Lung microvascular endothelial cell (primary cell): Measurements from ENCODE around the gene MAT1A. TPM values are rescaled to one million over a fixed set of nuclear protein-coding genes. Genes with fewer than 3 reads are reported as not detected.

Experiments
- DNase-seq, 2 donors: peaks; one replicate each; pipeline versions ENCODE4 v3.0.0 to v3.0.0-alpha.2; 2010; ENCODE audit warnings: low read depth in 2 of 2
- total RNA-seq: library from RNA; depleted of rRNA; stranded (reverse); fragments of >200 nt; gene quantifications from 2 replicates; pipeline ENCODE4 v1.2.1, GENCODE V29; 2014

The MAT1A gene
- total RNA-seq, 1 donor from 2014 or later = not detected

GRCh38 chr10:80283119-80283518 is 6.3 kb downstream of the MAT1A start:
- DNase-seq = no peak

DNA sequence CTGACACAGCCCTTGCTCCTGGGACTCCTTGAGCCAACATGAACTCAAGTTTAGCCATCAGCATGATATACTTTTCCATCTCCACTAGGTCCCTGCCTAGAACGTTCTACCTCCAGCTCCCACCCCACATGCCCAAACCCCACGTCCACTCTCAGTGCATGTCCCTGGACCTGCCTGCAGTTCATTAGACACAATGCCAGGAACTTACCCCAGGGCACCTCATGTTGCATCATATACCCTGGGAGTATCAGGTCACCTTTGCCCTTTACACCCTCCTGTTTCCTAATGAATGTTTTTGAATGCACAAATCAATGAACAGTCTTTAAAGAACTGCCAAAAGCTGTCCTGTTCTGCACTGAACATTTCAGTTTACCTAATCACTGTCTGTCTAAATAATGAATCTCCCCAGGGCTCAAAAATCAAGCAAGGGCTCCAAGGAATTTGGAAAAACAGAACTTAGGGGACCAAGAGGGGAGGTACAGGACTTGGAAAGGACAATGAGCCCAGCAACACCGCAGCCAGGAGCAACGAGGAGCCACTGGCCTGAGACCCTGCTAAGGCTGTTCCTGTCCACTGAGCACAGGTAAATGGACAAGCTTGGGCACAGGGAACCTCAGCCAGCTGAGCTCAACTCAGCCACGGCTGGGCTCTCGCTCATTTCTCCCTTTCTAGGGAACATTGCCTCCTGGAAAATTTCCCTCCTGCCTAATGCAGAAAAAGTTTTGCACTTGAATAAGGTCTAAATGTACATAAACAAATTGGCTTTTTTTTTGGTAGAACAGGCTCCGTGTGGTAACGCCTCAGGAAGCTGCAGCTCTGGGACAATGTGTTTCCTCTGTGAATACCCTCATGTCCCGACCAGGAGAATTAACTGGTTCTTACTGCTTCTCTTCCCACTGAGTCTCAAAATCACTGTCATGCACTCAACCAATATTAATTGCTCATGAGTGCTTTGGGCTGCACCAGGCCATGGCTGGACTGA is 7.4 kb downstream of the MAT1A start:
- DNase-seq = no peak

GRCh38 chr10:80281292-80281691 is 8.2 kb downstream of the MAT1A start:
- DNase-seq = no peak

- DNase-seq = no peak
Measured at GRCh38 chr10:80280071-80280800, 9.2 kb downstream of the MAT1A start.

- DNase-seq = no peak
Measured at GRCh38 chr10:80279146-80279545, 10.3 kb downstream of the MAT1A start.

GRCh38 chr10:80278480-80278879 is 11.0 kb downstream of the MAT1A start:
- no peak for DNase-seq

DNA sequence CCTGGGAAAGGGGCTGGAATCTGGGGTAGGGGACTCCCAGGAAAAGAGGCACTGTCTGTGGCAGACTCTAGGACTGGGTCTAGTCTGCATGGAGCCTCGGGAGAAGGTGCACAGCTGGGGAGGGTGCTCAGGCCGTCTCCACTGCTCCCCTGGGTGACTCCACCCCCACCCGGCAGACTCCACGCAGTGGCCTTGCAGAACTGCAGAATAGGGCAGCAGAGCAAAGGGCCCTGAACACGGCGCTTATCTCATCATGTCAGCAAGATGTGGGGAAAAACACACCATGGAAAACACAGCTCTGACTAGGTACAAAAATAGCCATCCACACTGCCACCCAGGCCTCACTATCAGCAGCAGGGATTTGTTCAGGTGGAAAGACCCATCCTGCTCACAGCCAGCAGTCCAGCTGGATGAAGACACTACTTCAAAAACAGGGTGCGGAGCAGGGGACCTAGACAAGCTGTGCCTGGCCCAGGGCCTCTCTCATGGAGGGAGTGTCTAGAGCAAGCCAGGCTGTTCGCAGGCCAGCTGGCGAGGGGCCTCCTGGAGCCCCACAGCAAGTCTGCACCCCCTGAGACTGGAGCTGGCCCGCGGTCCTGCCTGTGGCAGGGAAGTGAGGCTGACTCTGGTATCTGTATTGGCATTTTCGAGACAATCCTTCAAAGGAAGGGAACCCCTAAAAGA is 11.7 kb downstream of the MAT1A start:
- no peak for DNase-seq

- no peak for DNase-seq
Measured at GRCh38 chr10:80277016-80277415, 12.4 kb downstream of the MAT1A start.

DNA sequence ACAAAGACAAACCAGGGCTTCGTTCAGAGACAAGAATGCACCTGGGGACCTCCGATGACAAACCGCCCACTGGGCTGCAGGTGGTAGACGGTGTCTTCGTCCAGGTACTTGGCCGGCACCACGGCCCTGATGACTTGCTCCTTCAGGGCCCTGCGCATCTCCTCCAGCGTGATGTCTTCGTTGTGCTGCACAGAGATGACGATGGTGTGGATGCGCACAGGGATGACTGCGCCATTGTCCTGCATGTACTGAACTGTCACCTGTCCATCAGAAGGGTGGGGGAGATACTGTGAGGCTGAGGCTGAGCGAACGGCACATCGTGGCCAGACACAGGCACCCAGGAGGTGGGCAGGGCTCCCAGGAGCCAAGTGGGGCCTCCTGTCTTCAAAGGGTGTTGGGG is 13.1 kb downstream of the MAT1A start:
- DNase-seq = no peak

- no peak for DNase-seq
Measured at GRCh38 chr10:80275756-80276155, 13.7 kb downstream of the MAT1A start.

DNA sequence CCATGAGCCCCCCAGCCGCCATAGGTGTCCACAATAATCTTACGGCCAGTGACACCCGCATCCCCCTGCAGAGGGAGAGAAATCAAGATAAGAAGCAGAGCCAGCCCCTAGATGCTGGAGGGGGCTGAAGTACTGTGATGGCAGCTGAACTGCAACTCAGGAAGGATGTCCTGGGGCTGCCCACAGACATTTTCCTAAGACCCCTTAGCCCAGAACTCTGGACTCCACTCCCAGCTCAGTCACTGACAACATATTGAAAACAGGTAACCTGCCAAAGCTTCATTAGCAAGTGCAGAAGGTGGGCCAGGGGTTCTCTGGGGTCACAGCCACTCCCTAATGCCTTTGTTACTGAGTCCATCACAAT is 14.3 kb downstream of the MAT1A start:
- DNase-seq = no peak

GRCh38 chr10:80274396-80275134 is 14.9 kb downstream of the MAT1A start:
- no peak for DNase-seq

- no peak for DNase-seq
Measured at GRCh38 chr10:80273523-80274170, 15.8 kb downstream of the MAT1A start.

- DNase-seq = peak in 1 of 2 donors; percentile 28
Measured at GRCh38 chr10:80272793-80273522, 16.5 kb downstream of the MAT1A start.

DNA sequence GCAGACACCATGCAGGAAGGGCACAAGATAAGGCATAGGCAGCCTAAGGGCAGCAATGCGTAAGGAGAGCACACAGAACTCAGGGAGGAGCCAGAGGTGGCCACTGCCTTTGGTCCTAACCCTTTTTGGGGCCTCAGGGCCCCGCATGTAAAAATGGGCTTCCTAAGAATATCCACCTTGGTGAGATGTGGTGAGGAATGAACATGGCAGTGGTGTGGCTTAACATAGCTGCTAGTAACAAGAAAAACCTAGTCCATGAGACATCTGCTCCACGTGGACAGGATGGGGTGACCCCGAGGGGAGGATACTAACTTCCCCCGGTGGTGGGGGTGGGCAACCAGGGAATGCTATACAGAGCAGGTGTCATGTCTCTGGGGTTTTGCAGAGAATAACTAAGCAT is 18.0 kb downstream of the MAT1A start:
- no peak for DNase-seq

DNA sequence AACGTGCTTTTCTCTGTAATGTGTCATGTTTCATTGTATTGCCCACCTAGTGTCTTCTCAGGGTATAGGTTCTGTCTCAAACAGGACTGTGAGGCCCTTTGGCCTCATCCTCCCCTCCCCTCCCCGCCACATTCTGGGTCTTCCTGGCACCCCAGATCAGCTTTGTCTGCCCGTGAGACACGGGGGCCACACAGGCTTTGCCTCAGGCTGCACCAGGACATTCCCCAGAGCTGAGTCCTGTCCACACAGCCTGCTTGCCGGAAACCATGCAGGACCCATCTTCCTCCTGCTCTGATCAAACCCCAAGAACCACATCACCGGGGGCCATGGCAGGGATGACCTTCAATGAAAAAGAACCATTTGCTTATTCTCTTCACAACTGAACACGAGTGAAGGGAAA is 18.6 kb downstream of the MAT1A start:
- no peak for DNase-seq

- DNase-seq = no peak
Measured at GRCh38 chr10:80268938-80269588, 20.4 kb downstream of the MAT1A start.

DNA sequence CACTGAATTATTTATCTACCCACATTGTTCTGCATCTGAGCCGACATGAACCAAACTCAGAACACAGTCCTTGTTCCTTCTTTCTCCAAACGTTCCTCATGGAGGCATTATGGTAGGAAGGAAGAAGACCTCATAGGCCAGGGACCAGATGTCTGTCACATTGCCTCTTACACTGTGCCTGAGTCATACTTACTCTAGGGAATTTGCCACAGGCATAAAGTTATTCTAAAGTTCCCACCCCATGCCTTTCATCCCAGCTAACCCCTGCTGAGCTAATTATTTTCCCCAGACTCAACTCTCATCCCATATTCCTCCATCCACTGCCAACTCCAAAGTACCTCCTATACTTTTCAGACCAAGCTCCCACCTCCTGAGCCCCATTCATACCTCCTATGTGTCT is 21.2 kb downstream of the MAT1A start:
- no peak for DNase-seq

DNA sequence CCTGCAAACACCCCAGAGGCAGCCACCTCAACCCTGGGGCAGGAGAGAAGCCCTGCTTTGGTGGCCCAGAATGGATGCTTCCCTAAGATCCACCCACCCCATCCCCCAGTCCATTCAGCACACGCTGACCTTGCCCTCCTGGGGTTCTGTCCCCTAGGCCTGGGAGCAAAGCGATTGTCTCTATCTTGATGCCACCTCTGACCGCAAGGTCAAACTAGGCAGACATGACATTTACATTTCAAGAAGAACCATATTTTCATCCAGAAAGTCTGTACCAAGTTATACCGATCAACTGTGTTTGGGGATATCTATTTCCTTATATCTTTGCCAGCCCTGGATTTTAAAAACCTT is 23.0 kb downstream of the MAT1A start:
- DNase-seq = no peak
